ENCODE data around the gene TMEM269.

- TF ChIP-seq GATA3 (IDR thresholded peaks at IDR 0.05; ENCODE audit: low read depth, low read length) (no peak), GATA2 (IDR thresholded peaks at IDR 0.05; ENCODE audit: low read depth, low read length) (no peak)
These were observed 9.8 kb upstream of the TMEM269 start for GRCh38 chr1:42774928-42775526.

Data from SH-SY5Y (cell line).